Left lung (tissue), 10 donors: ENCODE data around the gene VOPP1. TPM values are rescaled to one million over a fixed set of nuclear protein-coding genes. Genes with fewer than 3 reads are reported as not detected.
"Not testable (repeated sequence)": the region's sequence is repeated elsewhere in the genome, so short reads cannot be mapped to it uniquely, and the experiment has no call there.

Experiments used
- ATAC-seq: fragments of 200-7000 bp; cut with Tn5 transposase; one replicate; pipeline ENCODE4 v1.9.1; 2020; ENCODE audit warnings: moderate library complexity
- DNase-seq, 4 donors: peaks; one replicate each; pipeline ENCODE4 v3.0.0-alpha.2; 2013 to 2020
- H3K27ac ChIP-seq, 2 donors: fragments of 200-600 bp; sonication (generic) in 1 of 2; one replicate each; pipeline versions ENCODE4 v1.5.0 to v1.8.0; 2020 to 2021
- H3K27me3 ChIP-seq, 2 donors: fragments of 200-600 bp; sonication (generic) in 1 of 2; one replicate each; pipeline versions ENCODE4 v1.5.0 to v1.8.0; 2020 to 2021
- H3K36me3 ChIP-seq, 2 donors: fragments of 200-600 bp; sonication (generic) in 1 of 2; one replicate each; pipeline versions ENCODE4 v1.5.0 to v1.8.0; 2020 to 2021
- H3K4me1 ChIP-seq, 2 donors: fragments of 200-600 bp; one replicate each; pipeline ENCODE4 v1.8.0; 2021
- H3K4me3 ChIP-seq, 2 donors: fragments of 200-600 bp; sonication (generic) in 1 of 2; one replicate each; pipeline versions ENCODE4 v1.5.0 to v1.8.0; 2020 to 2021; ENCODE audit warnings: mild to moderate bottlenecking in 1 of 2
- H3K9me3 ChIP-seq, 2 donors: fragments of 200-600 bp; sonication (generic) in 1 of 2; one replicate each; pipeline versions ENCODE4 v1.5.0 to v1.8.0; 2020 to 2021
- CTCF ChIP-seq, 2 donors: fragments of 200-600 bp; sonication (generic) in 1 of 2; IDR thresholded peaks; one replicate each; pipeline versions ENCODE4 v1.5.0 to v1.8.0; 2021; ENCODE audit warnings: antibody characterized with exemption in 2 of 2
- intact Hi-C, 2 donors: fragments of 100-400 bp; cut with DNase I; formaldehyde crosslinking; loops; one replicate each; pipeline versions ENCODE4 v1.11.2 to v1.14.2; 2022
- polyA plus RNA-seq, 6 donors: library from polyadenylated mRNA; unstranded; fragments of 120-200 nt; gene quantifications; one replicate each; pipeline ENCODE4 v1.2.1, GENCODE V29; 2013; ENCODE audit not compliant: insufficient read length in 6 of 6
- total RNA-seq, 2 donors: library from RNA; stranded (reverse); fragmentation: NEBNext Ultra II Directional; extraction: Animal tissue kit (Norgen Biotek cat#: 25700); gene quantifications; one replicate each; pipeline ENCODE4 v1.2.1, GENCODE V29; 2021
- donor health status: DM: no; HTN: yes; CAD: no.
- donor health status: DM: no; HTN: no; CAD: no.

Gene VOPP1
- total and polyA plus RNA-seq, 8 donors: 35.4 to 68.5 (median 40.4) TPM

- intact Hi-C loops: no loop called here
- Histone ChIP-seq H3K36me3 (peaks cover 0 to 56% of the 10 kb centered on the region in 2 donors), H3K4me1 (peaks cover 0 to 2% of the 10 kb centered on the region in 2 donors), H3K9me3 (no peaks in the 10 kb centered on the region), H3K27me3 (no peaks in the 10 kb centered on the region), H3K27ac (no peak overlapping the region), H3K4me3 (no peak overlapping the region)
- ATAC-seq (no peak), DNase-seq (no peak)
- no peak for TF ChIP-seq CTCF (IDR thresholded peaks at IDR 0.05)
Measured at GRCh38 chr7:55514546-55515265, 57.6 kb downstream of the VOPP1 start.

- H3K27ac ChIP-seq: no peak overlapping the region
- no peak for TF ChIP-seq CTCF (IDR thresholded peaks at IDR 0.05)
- H3K9me3 ChIP-seq: no peaks in the 10 kb centered on the region
- no peak overlapping the region for H3K4me3 ChIP-seq
- peaks cover 0 to 10% of the 10 kb centered on the region in 2 donors for H3K4me1 ChIP-seq
- no peaks in the 10 kb centered on the region for H3K27me3 ChIP-seq
- H3K36me3 ChIP-seq: peaks cover 0 to 50% of the 10 kb centered on the region in 2 donors
- intact Hi-C loops: no loop called here
- DNase-seq (no peak), ATAC-seq (no peak)
Measured at GRCh38 chr7:55513868-55514267, 58.4 kb downstream of the VOPP1 start.

- TF ChIP-seq CTCF (IDR thresholded peaks at IDR 0.05): no peak
- no peak overlapping the region for H3K4me3 ChIP-seq
- intact Hi-C loops: no loop called here
Measured at GRCh38 chr7:55512635-55513191, 59.6 kb downstream of the VOPP1 start.

GRCh38 chr7:55510621-55511020 lies 61.7 kb downstream of the VOPP1 start:
- Histone ChIP-seq H3K9me3 (no peaks in the 10 kb centered on the region), H3K4me3 (no peak overlapping the region), H3K36me3 (peaks cover 0 to 27% of the 10 kb centered on the region in 2 donors), H3K4me1 (peaks cover 0 to 20% of the 10 kb centered on the region in 2 donors), H3K27me3 (no peaks in the 10 kb centered on the region), H3K27ac (no peak overlapping the region)
- TF ChIP-seq CTCF (IDR thresholded peaks at IDR 0.05): no peak
- intact Hi-C loops: no loop called here
- ATAC-seq (no peak), DNase-seq (no peak)

More at GRCh38 chr7:55512635-55513191, 59.6 kb downstream of the VOPP1 start:
- DNase-seq (no peak), ATAC-seq (no peak)
- Histone ChIP-seq H3K9me3 (no peaks in the 10 kb centered on the region), H3K4me1 (peaks cover 0 to 13% of the 10 kb centered on the region in 2 donors), H3K36me3 (peaks cover 0 to 38% of the 10 kb centered on the region in 2 donors), H3K27ac (no peak overlapping the region), H3K27me3 (no peaks in the 10 kb centered on the region)

- ATAC-seq, H3K4me3 ChIP-seq, H3K27me3 ChIP-seq, H3K9me3 ChIP-seq, H3K27ac ChIP-seq, intact Hi-C loops, DNase-seq: not testable (repeated sequence)
- Histone ChIP-seq H3K36me3 (peaks cover 0 to 22% of the 10 kb centered on the region in 2 donors), H3K4me1 (peaks cover 0 to 20% of the 10 kb centered on the region in 2 donors)
Measured at GRCh38 chr7:55510206-55510605, 62.1 kb downstream of the VOPP1 start.
